Natural killer cell treated with Interleukin-12 subunit alpha and Interleukin-12 subunit beta and Interleukin-15 and Interleukin-18, amount 100 ng/mL, for 72 hours (primary cell): ENCODE data around the gene ZBTB38. TPM values are rescaled to one million over a fixed set of nuclear protein-coding genes. Genes with fewer than 3 reads are reported as not detected.
A peak's percentile ranks its signal among the peaks of the same experiment; 100 is the strongest.

Experiments
- ATAC-seq, 2 donors: fragments of 150-1000 bp; cut with Tn5 transposase in 1 of 2; sonication (Bioruptor Pico), chemical (Tn5 transposase) in 1 of 2; 2 replicates each; pipeline ENCODE4 v1.10.0; 2021
- DNase-seq: peaks from one replicate; pipeline ENCODE4 v3.0.0; 2022; ENCODE audit warnings: low spot score
- H3K27ac Mint-ChIP-seq, 2 donors: 1 replicate in 1 of 2; 2 replicates in 1 of 2; pipeline ENCODE4 v1.8.0; 2022; ENCODE audit warnings: mixed read lengths in 2 of 2, mild to moderate bottlenecking in 1 of 2, moderate library complexity in 1 of 2
- H3K27me3 Mint-ChIP-seq, 2 donors: 1 replicate in 1 of 2; 2 replicates in 1 of 2; pipeline ENCODE4 v1.8.0; 2022; ENCODE audit warnings: mixed read lengths in 2 of 2
- H3K36me3 Mint-ChIP-seq: one replicate; pipeline ENCODE4 v1.8.0; 2022; ENCODE audit warnings: mixed read lengths
- H3K4me1 Mint-ChIP-seq, 2 donors: 1 replicate in 1 of 2; 2 replicates in 1 of 2; pipeline ENCODE4 v1.8.0; 2022; ENCODE audit warnings: low read depth in 2 of 2, mixed read lengths in 2 of 2, mild to moderate bottlenecking in 1 of 2
- H3K4me3 Mint-ChIP-seq: one replicate; pipeline ENCODE4 v1.8.0; 2022; ENCODE audit warnings: mixed read lengths
- H3K9me3 Mint-ChIP-seq: 2 replicates; pipeline ENCODE4 v1.8.0; 2022; ENCODE audit warnings: mixed read lengths
- total RNA-seq, 2 donors: library from RNA; stranded (reverse); gene quantifications; one replicate each; pipeline ENCODE4 v1.2.3, GENCODE V29; 2022

Gene ZBTB38
- total RNA-seq, 2 donors from 2014 or later, result 24.5 to 29.5 TPM

DNA sequence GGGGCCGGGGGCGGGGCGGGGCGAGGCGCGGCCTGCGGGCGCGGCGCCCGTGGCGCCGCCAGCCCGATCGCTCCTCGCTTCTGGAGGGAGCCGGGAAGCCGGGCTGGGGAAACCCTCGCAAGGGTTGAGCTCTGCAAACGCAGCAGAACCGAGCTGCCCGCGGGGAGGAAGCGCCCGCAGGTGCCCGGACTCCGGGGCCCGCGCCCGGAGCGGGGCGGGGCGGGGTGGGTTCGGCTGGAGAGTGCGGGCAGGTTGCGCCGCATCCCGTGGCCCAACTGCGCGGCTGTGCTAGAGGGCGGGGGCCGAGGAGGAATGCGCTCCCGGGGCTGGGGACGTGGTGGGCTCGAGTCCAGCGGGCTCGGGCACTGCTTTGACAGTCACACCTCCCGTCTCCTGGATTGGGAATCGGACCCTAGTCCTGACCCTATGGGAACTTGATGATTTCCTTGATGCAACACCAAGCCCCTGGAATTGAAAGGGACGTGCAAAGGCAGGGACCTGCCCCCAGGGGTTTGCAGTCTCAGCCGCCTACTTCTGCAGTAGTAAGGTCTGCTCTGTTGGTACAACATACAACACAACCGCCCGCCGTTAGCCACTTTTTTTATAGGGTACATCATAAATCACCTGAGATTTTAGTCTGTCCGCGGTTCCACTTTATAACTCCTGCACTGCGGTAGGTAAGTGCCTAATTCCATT lies 34.3 kb downstream of the ZBTB38 start:
- DNase-seq (peak; percentile 61), ATAC-seq (peak; percentile 80)
- Mint-ChIP-seq H3K9me3 (no peaks in the 10 kb centered on the region), H3K4me3 (peak overlapping the region; percentile 87), H3K27ac (peak overlapping the region; percentile 69 to 84), H3K36me3 (peaks cover 12% of the 10 kb centered on the region), H3K27me3 (no peaks in the 10 kb centered on the region), H3K4me1 (peaks cover 29 to 49% of the 10 kb centered on the region in 2 donors)

GRCh38 chr3:141403576-141403975 lies 35.3 kb downstream of the ZBTB38 start:
- H3K27me3 Mint-ChIP-seq, result no peaks in the 10 kb centered on the region
- no peak for DNase-seq
- H3K4me3 Mint-ChIP-seq, result peak overlapping the region; percentile 87
- H3K36me3 Mint-ChIP-seq, result peaks cover 12% of the 10 kb centered on the region
- H3K27ac Mint-ChIP-seq, result peak overlapping the region; percentile 69 to 84
- H3K9me3 Mint-ChIP-seq, result no peaks in the 10 kb centered on the region
- peaks cover 32 to 49% of the 10 kb centered on the region in 2 donors for H3K4me1 Mint-ChIP-seq
- ATAC-seq, result no peak

DNA sequence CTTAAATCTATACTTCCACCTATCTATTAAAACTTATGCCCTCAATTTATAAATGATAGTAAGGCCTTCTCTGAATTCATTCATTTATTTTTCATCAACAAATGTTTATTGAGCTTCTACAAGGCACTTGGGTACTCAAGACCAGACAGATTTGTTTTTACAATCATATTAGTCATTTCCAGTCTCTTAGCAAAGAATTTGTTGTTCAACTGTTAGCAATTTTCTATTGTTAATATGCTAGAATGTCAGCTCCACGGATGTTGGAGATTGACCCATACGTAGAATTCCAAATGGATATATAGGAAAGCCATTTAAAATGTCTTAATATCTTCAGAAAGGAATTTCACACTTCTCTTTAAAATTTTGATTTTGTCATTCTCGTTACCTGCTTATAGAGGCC lies 36.7 kb downstream of the ZBTB38 start:
- ATAC-seq (no peak), DNase-seq (no peak)
- Mint-ChIP-seq H3K9me3 (no peaks in the 10 kb centered on the region), H3K27ac (peak overlapping the region in 1 of 2 donors; percentile 44), H3K36me3 (peaks cover 12% of the 10 kb centered on the region), H3K4me1 (peaks cover 32 to 47% of the 10 kb centered on the region in 2 donors), H3K4me3 (no peak overlapping the region), H3K27me3 (no peaks in the 10 kb centered on the region)

DNA sequence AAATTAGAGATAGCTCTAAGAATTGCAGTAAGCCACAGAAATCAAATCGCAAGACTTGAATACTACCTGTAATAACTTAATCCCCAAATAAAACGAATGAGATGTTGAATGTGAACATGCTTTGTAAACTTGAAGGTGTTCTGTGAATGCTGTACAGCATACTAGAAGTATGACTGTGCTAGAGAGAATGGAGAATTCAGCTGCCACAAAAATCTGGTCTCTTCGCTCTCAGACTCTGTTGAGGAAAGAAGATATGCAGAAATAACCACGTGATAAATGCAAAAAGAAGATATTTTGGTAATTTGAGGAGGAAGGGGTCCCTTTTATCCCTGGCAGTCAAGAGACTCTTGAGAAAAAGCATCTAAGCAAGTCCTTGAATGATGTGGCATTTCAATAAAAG lies 37.3 kb downstream of the ZBTB38 start:
- Mint-ChIP-seq H3K27ac (peak overlapping the region; percentile 23 to 96), H3K36me3 (peaks cover 12% of the 10 kb centered on the region), H3K9me3 (no peaks in the 10 kb centered on the region), H3K27me3 (no peaks in the 10 kb centered on the region), H3K4me1 (peaks cover 37 to 45% of the 10 kb centered on the region in 2 donors), H3K4me3 (peak overlapping the region; percentile 16)
- ATAC-seq (no peak), DNase-seq (no peak)

DNA sequence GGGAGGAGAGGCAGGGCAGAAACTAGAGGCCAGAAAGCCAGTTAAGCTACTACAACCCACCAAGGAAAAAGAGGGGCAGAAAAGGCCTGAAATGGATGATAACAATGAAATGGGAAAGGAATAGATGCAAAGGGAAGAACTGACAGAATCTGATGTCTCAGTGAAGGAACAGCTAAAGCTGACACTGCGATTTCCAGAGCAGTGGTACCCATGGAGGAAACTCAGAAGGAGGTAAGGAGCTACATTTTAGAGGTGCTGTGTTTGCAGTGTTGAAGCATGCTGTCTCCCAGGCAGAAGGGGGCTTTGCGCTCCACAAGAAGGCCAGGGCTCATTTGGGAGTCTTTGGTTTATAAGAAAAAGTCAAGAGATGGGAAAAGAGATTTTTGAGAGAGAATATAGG lies 38.0 kb downstream of the ZBTB38 start:
- no peak for ATAC-seq
- H3K27ac Mint-ChIP-seq, result peak overlapping the region; percentile 23 to 96

DNA sequence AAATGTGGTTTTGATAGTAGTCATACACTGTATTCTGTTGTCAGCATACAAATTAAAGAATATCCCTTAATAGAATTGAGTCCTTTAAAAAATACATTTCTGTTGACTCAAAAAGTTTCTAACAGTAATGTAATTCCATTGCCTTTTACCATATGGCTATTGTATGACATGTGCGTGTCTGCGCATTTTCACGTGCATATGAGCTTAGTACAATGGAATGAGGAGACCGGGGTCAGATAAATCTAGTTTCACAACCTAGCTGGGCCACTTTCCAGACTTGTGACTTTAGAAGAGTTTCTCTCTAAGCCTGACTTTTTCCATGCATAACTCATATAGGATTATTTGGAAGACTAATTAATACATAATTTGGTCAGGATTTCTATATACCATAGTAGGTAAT lies 38.7 kb downstream of the ZBTB38 start:
- Mint-ChIP-seq H3K4me1 (peaks cover 46 to 52% of the 10 kb centered on the region in 2 donors), H3K36me3 (peaks cover 12% of the 10 kb centered on the region), H3K27ac (peak overlapping the region; percentile 23 to 96), H3K9me3 (no peaks in the 10 kb centered on the region), H3K4me3 (no peak overlapping the region), H3K27me3 (no peaks in the 10 kb centered on the region)
- ATAC-seq (no peak), DNase-seq (no peak)

More for the DNA sequence above, 38.0 kb downstream of the ZBTB38 start:
- Mint-ChIP-seq H3K4me3 (peak overlapping the region; percentile 16), H3K9me3 (no peaks in the 10 kb centered on the region), H3K27me3 (no peaks in the 10 kb centered on the region), H3K4me1 (peaks cover 44 to 46% of the 10 kb centered on the region in 2 donors), H3K36me3 (peaks cover 12% of the 10 kb centered on the region)
- DNase-seq, result no peak

GRCh38 chr3:141407825-141408224 lies 39.5 kb downstream of the ZBTB38 start:
- peaks cover 12% of the 10 kb centered on the region for H3K36me3 Mint-ChIP-seq
- DNase-seq (no peak), ATAC-seq (peak in 1 of 2 donors; percentile 55)
- peak overlapping the region; percentile 25 to 96 for H3K27ac Mint-ChIP-seq
- H3K9me3 Mint-ChIP-seq, result no peaks in the 10 kb centered on the region
- H3K4me3 Mint-ChIP-seq, result peak overlapping the region; percentile 16
- H3K27me3 Mint-ChIP-seq, result no peaks in the 10 kb centered on the region
- peaks cover 53 to 59% of the 10 kb centered on the region in 2 donors for H3K4me1 Mint-ChIP-seq

GRCh38 chr3:141408596-141408995 lies 40.3 kb downstream of the ZBTB38 start:
- Mint-ChIP-seq H3K27ac (peak overlapping the region in 1 of 2 donors; percentile 96), H3K4me1 (peaks cover 55 to 66% of the 10 kb centered on the region in 2 donors), H3K9me3 (no peaks in the 10 kb centered on the region), H3K36me3 (peaks cover 15% of the 10 kb centered on the region), H3K4me3 (peak overlapping the region; percentile 21), H3K27me3 (no peaks in the 10 kb centered on the region)
- ATAC-seq, result no peak
- no peak for DNase-seq

GRCh38 chr3:141409940-141410241 lies 41.6 kb downstream of the ZBTB38 start:
- DNase-seq (no peak), ATAC-seq (no peak)
- H3K27ac Mint-ChIP-seq, result peak overlapping the region; percentile 96
- peaks cover 61 to 66% of the 10 kb centered on the region in 2 donors for H3K4me1 Mint-ChIP-seq
- peaks cover 17% of the 10 kb centered on the region for H3K36me3 Mint-ChIP-seq
- no peaks in the 10 kb centered on the region for H3K27me3 Mint-ChIP-seq
- H3K9me3 Mint-ChIP-seq, result no peaks in the 10 kb centered on the region
- H3K4me3 Mint-ChIP-seq, result peak overlapping the region; percentile 86

GRCh38 chr3:141410408-141410807 lies 42.1 kb downstream of the ZBTB38 start:
- Mint-ChIP-seq H3K27me3 (no peaks in the 10 kb centered on the region), H3K27ac (peak overlapping the region; percentile 96), H3K4me3 (peak overlapping the region; percentile 86), H3K36me3 (peaks cover 17% of the 10 kb centered on the region), H3K4me1 (peaks cover 63 to 65% of the 10 kb centered on the region in 2 donors), H3K9me3 (no peaks in the 10 kb centered on the region)
- ATAC-seq (no peak), DNase-seq (no peak)

GRCh38 chr3:141410846-141411245 lies 42.5 kb downstream of the ZBTB38 start:
- Mint-ChIP-seq H3K9me3 (no peaks in the 10 kb centered on the region), H3K27ac (peak overlapping the region; percentile 96), H3K27me3 (no peaks in the 10 kb centered on the region), H3K4me1 (peaks cover 60 to 61% of the 10 kb centered on the region in 2 donors), H3K4me3 (peak overlapping the region; percentile 86), H3K36me3 (peaks cover 13% of the 10 kb centered on the region)
- no peak for ATAC-seq
- DNase-seq, result no peak

DNA sequence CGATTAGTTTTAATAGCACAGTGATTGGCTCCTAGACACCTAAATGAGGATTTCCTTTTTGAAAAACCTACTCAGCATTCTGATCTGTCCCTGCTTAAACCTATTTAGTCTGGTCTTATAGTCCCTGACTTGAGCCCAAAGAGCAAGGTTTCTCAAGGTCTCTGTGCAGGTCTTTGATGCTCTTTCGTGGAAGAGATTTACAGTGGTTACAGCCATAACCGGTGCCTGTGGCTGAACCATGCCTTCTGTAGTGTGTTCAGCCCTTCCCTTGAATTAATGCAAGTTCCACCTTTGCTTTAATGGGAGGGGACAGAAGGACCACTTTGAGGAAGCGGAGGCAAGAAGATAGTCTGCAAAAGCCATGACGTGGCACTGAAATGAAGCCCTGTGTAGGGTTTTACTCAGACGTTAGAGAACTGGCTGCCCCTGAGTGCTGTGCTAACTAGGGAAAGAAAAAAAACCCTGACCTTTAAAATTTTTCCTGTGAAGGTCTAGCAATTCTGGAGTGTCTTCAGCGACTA lies 43.0 kb downstream of the ZBTB38 start:
- Mint-ChIP-seq H3K27me3 (no peaks in the 10 kb centered on the region), H3K4me1 (peaks cover 56% of the 10 kb centered on the region in 2 donors), H3K27ac (peak overlapping the region; percentile 96), H3K4me3 (peak overlapping the region; percentile 86), H3K9me3 (no peaks in the 10 kb centered on the region), H3K36me3 (peaks cover 9% of the 10 kb centered on the region)
- DNase-seq (no peak), ATAC-seq (peak; percentile 57 to 64)

GRCh38 chr3:141412087-141412935 lies 44.0 kb downstream of the ZBTB38 start:
- peak; percentile 56 to 78 for ATAC-seq
- Mint-ChIP-seq H3K4me3 (peak overlapping the region; percentile 86), H3K36me3 (peaks cover 6% of the 10 kb centered on the region), H3K27ac (peak overlapping the region; percentile 96), H3K4me1 (peaks cover 52 to 56% of the 10 kb centered on the region in 2 donors), H3K9me3 (no peaks in the 10 kb centered on the region), H3K27me3 (no peaks in the 10 kb centered on the region)
- DNase-seq, result peak; percentile 74

GRCh38 chr3:141412936-141413354 lies 44.6 kb downstream of the ZBTB38 start:
- DNase-seq, result no peak
- H3K36me3 Mint-ChIP-seq, result peaks cover 6% of the 10 kb centered on the region
- H3K27ac Mint-ChIP-seq, result peak overlapping the region; percentile 96
- H3K27me3 Mint-ChIP-seq, result no peaks in the 10 kb centered on the region
- no peaks in the 10 kb centered on the region for H3K9me3 Mint-ChIP-seq
- H3K4me1 Mint-ChIP-seq, result peaks cover 52 to 55% of the 10 kb centered on the region in 2 donors
- H3K4me3 Mint-ChIP-seq, result peak overlapping the region; percentile 86
- no peak for ATAC-seq
